ENCODE results near the gene NDUFB11. TPM values are rescaled to one million over a fixed set of nuclear protein-coding genes. Genes with fewer than 3 reads are reported as not detected.

Gene NDUFB11
- total and polyA plus RNA-seq, 8 donors, result 45.3 to 408 (median 94.3) TPM

GRCh38 chrX:47151435-47151834, 6.9 kb upstream of the NDUFB11 start:
- intact Hi-C loops (cut with DNase I; ENCODE audit: low total_unique reads), result no loop called here
- no peak overlapping the region for H3K4me3 ChIP-seq
- peaks cover 0 to 18% (median 16%) of the 10 kb centered on the region in 4 donors for H3K4me1 ChIP-seq
- H3K9me3 ChIP-seq, result peaks cover 0 to 8% (median 3%) of the 10 kb centered on the region in 4 donors
- DNase-seq, result no peak
- peaks cover 0 to 4% (median 0%) of the 10 kb centered on the region in 3 donors for H3K27me3 ChIP-seq
- peaks cover 0 to 21% (median 15%) of the 10 kb centered on the region in 4 donors for H3K36me3 ChIP-seq
- H3K27ac ChIP-seq, result no peak overlapping the region
- TF ChIP-seq EP300 (IDR thresholded peaks at IDR 0.05) (no peak), POLR2A (IDR thresholded peaks at IDR 0.05) (no peak), CTCF (IDR thresholded peaks at IDR 0.05) (no peak), POLR2AphosphoS5 (IDR thresholded peaks at IDR 0.05) (no peak)

- TF ChIP-seq POLR2A (IDR thresholded peaks at IDR 0.05) (no peak), EP300 (IDR thresholded peaks at IDR 0.05) (no peak), CTCF (IDR thresholded peaks at IDR 0.05) (no peak)
- 45 to 58% (median 57%) methylated on average over 2 of the region's 2 CpGs for WGBS, 5 donors
- intact Hi-C loops (cut with DNase I; ENCODE audit: low total_unique reads), result no loop called here
- Histone ChIP-seq H3K36me3 (peaks cover 0 to 8% (median 5%) of the 10 kb centered on the region in 4 donors), H3K4me1 (peaks cover 0 to 24% (median 20%) of the 10 kb centered on the region in 4 donors), H3K27me3 (peaks cover 0 to 4% (median 0%) of the 10 kb centered on the region in 3 donors), H3K27ac (peak overlapping the region in 1 of 5 donors; percentile 22), H3K9me3 (peaks cover 0 to 8% (median 3%) of the 10 kb centered on the region in 4 donors), H3K4me3 (no peak overlapping the region)
- no peak for DNase-seq
These were observed 4.4 kb upstream of the NDUFB11 start for GRCh38 chrX:47148946-47149345.

DNA sequence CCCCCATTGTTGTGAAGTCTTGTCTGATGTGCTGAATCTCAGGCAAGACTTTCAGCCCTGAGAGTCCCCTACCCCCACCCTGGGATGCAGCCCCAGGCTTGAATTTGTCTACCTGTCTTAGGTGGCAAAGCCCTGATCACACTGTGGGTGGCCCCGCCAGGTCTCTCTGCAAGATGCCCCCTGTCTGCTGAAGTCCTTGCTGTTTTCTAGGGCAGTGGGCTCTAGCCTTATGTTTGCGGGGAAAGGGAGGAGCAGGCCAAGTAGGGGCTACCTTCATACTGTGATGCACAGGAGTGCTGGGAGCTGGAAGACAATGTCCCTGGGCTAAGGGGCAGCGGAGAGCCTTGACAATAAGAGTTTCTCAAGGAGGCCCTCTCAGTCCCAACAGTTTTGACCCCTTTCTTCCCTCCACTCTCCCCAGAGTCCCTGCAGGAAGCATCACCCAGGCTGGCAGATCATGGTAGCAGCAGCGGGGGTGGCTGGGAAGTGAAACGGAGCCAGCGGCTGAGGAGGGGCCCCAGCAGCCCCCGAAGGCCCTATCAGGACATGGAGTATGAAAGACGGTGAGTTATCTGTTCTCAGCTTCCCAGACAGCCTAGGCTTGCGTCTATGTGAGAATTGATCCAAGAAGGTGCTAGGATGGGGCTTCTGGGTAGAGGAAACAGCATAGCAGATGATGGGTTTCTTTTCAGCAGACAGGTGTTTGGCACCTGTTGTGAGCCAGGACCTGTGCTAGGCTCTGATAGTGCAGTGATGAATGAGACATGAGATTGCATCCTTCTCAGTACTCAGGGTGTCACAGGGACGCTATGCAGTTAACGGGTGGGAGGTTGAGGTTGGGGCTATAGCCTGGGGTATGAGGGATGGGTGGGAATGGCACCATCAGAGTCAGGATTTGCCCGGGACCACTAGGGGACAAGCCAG, 2.7 kb upstream of the NDUFB11 start:
- Histone ChIP-seq H3K4me3 (peak overlapping the region; percentile 57 to 73 (median 59)), H3K4me1 (peaks cover 0 to 35% (median 27%) of the 10 kb centered on the region in 4 donors), H3K27ac (peak overlapping the region in 3 of 5 donors; percentile 12 to 97 (median 90)), H3K9me3 (peaks cover 0 to 8% (median 3%) of the 10 kb centered on the region in 4 donors), H3K36me3 (peaks cover 0 to 13% (median 9%) of the 10 kb centered on the region in 4 donors), H3K27me3 (peaks cover 0 to 4% (median 0%) of the 10 kb centered on the region in 3 donors)
- no peak for DNase-seq
- no peak for TF ChIP-seq CTCF (IDR thresholded peaks at IDR 0.05)
- TF ChIP-seq POLR2A (IDR thresholded peaks at IDR 0.05), result no peak
- no peak for TF ChIP-seq EP300 (IDR thresholded peaks at IDR 0.05)
- TF ChIP-seq POLR2AphosphoS5 (IDR thresholded peaks at IDR 0.05), result no peak
- 69 to 84% (median 81%) methylated on average over 9 to 12 of the region's 12 CpGs for WGBS, 5 donors
- intact Hi-C loops (cut with DNase I; ENCODE audit: low total_unique reads), result no loop called here

- intact Hi-C loops (cut with DNase I; ENCODE audit: low total_unique reads), result no loop called here
- Histone ChIP-seq H3K9me3 (peaks cover 0 to 8% (median 3%) of the 10 kb centered on the region in 4 donors), H3K4me3 (peak overlapping the region; percentile 57 to 73 (median 59)), H3K27ac (peak overlapping the region; percentile 90 to 99 (median 95)), H3K36me3 (peaks cover 0 to 13% (median 12%) of the 10 kb centered on the region in 4 donors), H3K27me3 (peaks cover 0 to 4% (median 0%) of the 10 kb centered on the region in 3 donors), H3K4me1 (peaks cover 0 to 35% (median 25%) of the 10 kb centered on the region in 4 donors)
- 0 to 43% (median 13%) methylated on average over 4 to 10 of the region's 10 CpGs for WGBS, 5 donors
- TF ChIP-seq POLR2AphosphoS5 (IDR thresholded peaks at IDR 0.05) (no peak), POLR2A (IDR thresholded peaks at IDR 0.05) (no peak), EP300 (IDR thresholded peaks at IDR 0.05) (no peak)
- DNase-seq, result peak in 1 of 2 donors; percentile 48
These were observed 1.8 kb upstream of the NDUFB11 start for GRCh38 chrX:47146121-47146935.
